Natural killer cell (primary cell): Measurements from ENCODE around the gene PHF5A. TPM values are rescaled to one million over a fixed set of nuclear protein-coding genes. Genes with fewer than 3 reads are reported as not detected.
"Not testable (repeated sequence)": the region's sequence is repeated elsewhere in the genome, so short reads cannot be mapped to it uniquely, and the experiment has no call there.

Source experiments
- ATAC-seq, 3 donors: fragments of 150-1000 bp in 2 of 3; fragments of 200-7000 bp in 1 of 3; cut with Tn5 transposase; 1 replicate in 1 of 3; 2 replicates in 2 of 3; pipeline ENCODE4 v1.10.0; 2021; ENCODE audit warnings: mild to moderate bottlenecking in 2 of 3, moderate library complexity in 2 of 3
- DNase-seq, 2 donors: peaks; one replicate each; pipeline versions ENCODE4 v3.0.0 to v3.0.0-alpha.2; 2013 to 2021; ENCODE audit warnings: mixed read lengths in 1 of 2
- H3K27ac ChIP-seq: one replicate; pipeline ENCODE4 v1.5.1; 2013; ENCODE audit warnings: mild to moderate bottlenecking, low read length
- H3K27me3 ChIP-seq: one replicate; pipeline ENCODE4 v1.6.1; 2013; ENCODE audit warnings: low read length; ENCODE audit not compliant: control insufficient read depth, insufficient read depth
- H3K36me3 ChIP-seq: one replicate; pipeline ENCODE4 v1.6.1; 2013; ENCODE audit warnings: low read length; ENCODE audit not compliant: control insufficient read depth, insufficient read depth
- H3K4me1 ChIP-seq: one replicate; pipeline ENCODE4 v1.6.1; 2013; ENCODE audit warnings: low read length; ENCODE audit not compliant: control insufficient read depth, insufficient read depth
- H3K4me3 ChIP-seq: one replicate; pipeline ENCODE4 v1.5.1; 2013; ENCODE audit warnings: low read length
- H3K9me3 ChIP-seq: one replicate; pipeline ENCODE4 v1.6.1; 2013; ENCODE audit warnings: low read length; ENCODE audit not compliant: control insufficient read depth, insufficient read depth
- H3K27ac Mint-ChIP-seq, 2 donors: one replicate each; pipeline ENCODE4 v1.8.0; 2022; ENCODE audit warnings: mild to moderate bottlenecking in 2 of 2, mixed read lengths in 2 of 2, moderate library complexity in 1 of 2
- H3K27me3 Mint-ChIP-seq, 2 donors: one replicate each; pipeline ENCODE4 v1.8.0; 2022; ENCODE audit warnings: low read depth in 2 of 2, mixed read lengths in 2 of 2
- H3K36me3 Mint-ChIP-seq: one replicate; pipeline ENCODE4 v1.8.0; 2022; ENCODE audit warnings: mixed read lengths
- H3K4me1 Mint-ChIP-seq, 2 donors: one replicate each; pipeline ENCODE4 v1.8.0; 2022; ENCODE audit warnings: mixed read lengths in 2 of 2
- H3K4me3 Mint-ChIP-seq: one replicate; pipeline ENCODE4 v1.8.0; 2022; ENCODE audit warnings: mild to moderate bottlenecking, moderate library complexity, mixed read lengths
- H3K9me3 Mint-ChIP-seq, 2 donors: one replicate each; pipeline ENCODE4 v1.8.0; 2022; ENCODE audit warnings: mixed read lengths in 2 of 2
- WGBS: methylation state at CpG from one replicate; pipeline ENCODE4 v1.1.7; 2013; ENCODE audit warnings: missing lambda C conversion rate; ENCODE audit not compliant: insufficient coverage; 5-methylcytosine and 5-hydroxymethylcytosine counted together
- intact Hi-C: fragments of 100-400 bp; cut with micrococcal nuclease; formaldehyde crosslinking; loops from one replicate; pipeline ENCODE4 v1.14.2; 2022
- total RNA-seq, 4 donors: library from RNA; stranded (reverse); fragments of 120-200 nt in 1 of 4; gene quantifications; one replicate each; pipeline versions ENCODE4 v1.2.3 to v1.2.4, GENCODE V29; 2013 to 2022
- TF ChIP-seq, protein P1 (sequence below): fragments of 200-600 bp; IDR thresholded peaks from one replicate; pipeline ENCODE4 v1.8.0; 2022; ENCODE audit warnings: antibody characterized with exemption

The PHF5A gene
- total RNA-seq, 3 donors from 2014 or later (not counting 1 experiment from before 2014, with no cell fraction given): 31.8 to 41.8 (median 37.6) TPM

DNA sequence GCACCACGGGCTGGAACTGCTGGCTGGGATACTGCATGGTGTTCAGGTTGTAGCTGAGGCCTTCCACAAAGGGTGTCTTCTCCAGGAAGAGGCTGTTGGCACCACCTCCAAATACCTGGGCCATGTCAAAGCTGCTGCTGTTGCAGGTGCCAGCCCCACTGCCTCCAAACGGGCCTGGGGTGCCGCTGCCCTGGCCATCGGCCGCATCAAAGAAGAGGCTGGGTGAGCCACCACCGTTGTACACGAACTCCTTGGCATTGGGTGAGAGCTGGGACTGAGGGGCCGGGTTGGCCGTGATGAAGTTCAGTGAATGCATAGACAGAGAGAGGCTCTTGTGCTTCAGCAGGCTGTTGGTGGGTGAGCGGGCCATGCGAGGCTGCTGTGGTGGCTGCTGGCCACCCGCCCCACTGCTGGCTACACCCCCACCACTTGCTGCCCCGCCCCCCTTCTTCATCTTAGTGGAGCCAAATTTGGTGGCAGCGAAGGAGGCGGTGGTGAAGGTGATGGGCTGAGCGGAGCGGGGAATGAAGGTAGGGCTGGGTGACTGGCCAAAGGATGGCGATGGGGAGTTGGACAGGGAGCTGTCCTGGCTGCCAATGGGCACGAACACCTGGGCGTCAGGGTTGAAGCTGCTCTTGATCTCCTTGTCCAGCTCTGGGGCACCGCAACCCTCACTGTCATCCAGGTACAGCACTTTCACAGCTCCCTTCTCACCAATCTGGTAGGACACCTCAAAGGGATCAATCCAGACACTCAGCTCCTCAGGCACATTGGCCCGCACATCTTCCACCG, 32.0 kb downstream of the PHF5A start:
- H3K27ac Mint-ChIP-seq: peak overlapping the region; percentile 51 to 64
- ATAC-seq (no peak), DNase-seq (no peak)
- H3K4me1 Mint-ChIP-seq: peaks cover under 1 to 21% of the 10 kb centered on the region in 2 donors
- H3K9me3 ChIP-seq: no peaks in the 10 kb centered on the region
- no peaks in the 10 kb centered on the region for H3K36me3 Mint-ChIP-seq
- peaks cover 43% of the 10 kb centered on the region for H3K36me3 ChIP-seq
- no peaks in the 10 kb centered on the region for H3K9me3 Mint-ChIP-seq
- H3K27ac ChIP-seq: no peak overlapping the region
- H3K27me3 Mint-ChIP-seq: no peaks in the 10 kb centered on the region
- intact Hi-C loops: no loop called here
- H3K4me3 Mint-ChIP-seq: no peak overlapping the region
- TF ChIP-seq, protein P1, sequence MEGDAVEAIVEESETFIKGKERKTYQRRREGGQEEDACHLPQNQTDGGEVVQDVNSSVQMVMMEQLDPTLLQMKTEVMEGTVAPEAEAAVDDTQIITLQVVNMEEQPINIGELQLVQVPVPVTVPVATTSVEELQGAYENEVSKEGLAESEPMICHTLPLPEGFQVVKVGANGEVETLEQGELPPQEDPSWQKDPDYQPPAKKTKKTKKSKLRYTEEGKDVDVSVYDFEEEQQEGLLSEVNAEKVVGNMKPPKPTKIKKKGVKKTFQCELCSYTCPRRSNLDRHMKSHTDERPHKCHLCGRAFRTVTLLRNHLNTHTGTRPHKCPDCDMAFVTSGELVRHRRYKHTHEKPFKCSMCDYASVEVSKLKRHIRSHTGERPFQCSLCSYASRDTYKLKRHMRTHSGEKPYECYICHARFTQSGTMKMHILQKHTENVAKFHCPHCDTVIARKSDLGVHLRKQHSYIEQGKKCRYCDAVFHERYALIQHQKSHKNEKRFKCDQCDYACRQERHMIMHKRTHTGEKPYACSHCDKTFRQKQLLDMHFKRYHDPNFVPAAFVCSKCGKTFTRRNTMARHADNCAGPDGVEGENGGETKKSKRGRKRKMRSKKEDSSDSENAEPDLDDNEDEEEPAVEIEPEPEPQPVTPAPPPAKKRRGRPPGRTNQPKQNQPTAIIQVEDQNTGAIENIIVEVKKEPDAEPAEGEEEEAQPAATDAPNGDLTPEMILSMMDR: no peak
- WGBS: 94% methylated on average over 23 of the region's 23 CpGs
- H3K4me1 ChIP-seq: peaks cover 5% of the 10 kb centered on the region
- no peak overlapping the region for H3K4me3 ChIP-seq
- H3K27me3 ChIP-seq: no peaks in the 10 kb centered on the region

DNA sequence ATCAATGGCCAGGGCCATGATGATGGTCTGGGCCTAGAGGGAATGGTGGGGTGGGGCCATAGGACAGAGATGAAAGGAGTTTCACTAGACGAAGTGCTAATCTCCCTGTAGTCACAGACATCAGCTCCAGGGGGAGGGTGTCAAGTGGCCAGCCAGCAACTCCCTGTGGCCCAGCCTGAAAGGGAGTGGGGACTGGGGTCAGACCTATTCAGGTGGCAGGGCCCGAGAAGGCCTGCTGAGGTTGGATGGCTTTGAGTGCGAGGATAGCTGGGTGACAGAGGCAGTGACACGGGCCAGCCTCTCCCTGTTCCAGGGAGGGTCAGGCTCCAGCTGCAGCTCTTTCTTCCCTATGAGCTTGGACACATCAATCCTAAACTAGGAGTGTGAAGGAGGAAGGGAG, 32.9 kb downstream of the PHF5A start:
- Histone ChIP-seq H3K27ac (no peak overlapping the region), H3K36me3 (peaks cover 45% of the 10 kb centered on the region), H3K4me3 (no peak overlapping the region), H3K27me3 (no peaks in the 10 kb centered on the region), H3K4me1 (peaks cover 5% of the 10 kb centered on the region), H3K9me3 (no peaks in the 10 kb centered on the region)
- H3K27ac Mint-ChIP-seq: peak overlapping the region; percentile 45 to 51
- no peaks in the 10 kb centered on the region for H3K36me3 Mint-ChIP-seq
- ATAC-seq: no peak
- WGBS: 97% methylated on average over 4 of the region's 4 CpGs
- no peaks in the 10 kb centered on the region for H3K9me3 Mint-ChIP-seq
- intact Hi-C loops: no loop called here
- TF ChIP-seq, protein P1: no peak
- no peaks in the 10 kb centered on the region for H3K27me3 Mint-ChIP-seq
- H3K4me3 Mint-ChIP-seq: no peak overlapping the region
- no peak for DNase-seq
- H3K4me1 Mint-ChIP-seq: peaks cover 6 to 25% of the 10 kb centered on the region in 2 donors

DNA sequence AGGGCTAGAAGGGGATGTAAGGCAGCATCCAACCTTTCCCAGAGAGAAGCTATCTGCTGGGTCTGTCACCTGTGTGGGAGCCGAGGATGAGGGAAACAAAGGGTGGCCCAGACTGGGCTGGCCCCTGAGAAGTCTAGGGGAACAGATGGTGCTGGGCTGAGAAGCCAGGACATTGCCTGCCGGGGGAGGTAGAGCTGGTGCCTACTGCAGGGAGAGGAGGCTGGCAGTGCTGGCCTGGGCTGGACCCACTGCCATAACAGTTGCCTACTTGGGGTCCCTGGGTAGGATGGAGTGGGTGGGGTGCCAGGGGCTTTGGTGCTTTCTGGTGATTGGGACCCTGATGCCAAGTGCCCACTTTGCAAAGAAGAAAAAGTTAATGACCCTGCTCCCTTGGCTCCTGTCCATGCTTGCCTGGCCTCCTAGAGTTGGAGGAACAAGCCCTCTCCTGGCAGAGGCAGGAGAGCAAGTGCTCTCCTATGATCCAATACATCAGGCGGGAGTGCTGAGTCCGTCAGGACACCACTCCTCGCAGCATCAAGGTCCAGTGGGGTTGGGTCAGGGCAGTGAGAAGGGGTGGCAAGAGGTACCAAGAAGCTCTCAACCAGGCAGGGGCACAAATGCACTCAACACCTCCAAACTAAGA, 34.0 kb downstream of the PHF5A start:
- Mint-ChIP-seq H3K27ac (peak overlapping the region in 1 of 2 donors; percentile 45), H3K4me1 (peaks cover 6 to 25% of the 10 kb centered on the region in 2 donors)
- H3K9me3 ChIP-seq, intact Hi-C loops, H3K27me3 Mint-ChIP-seq, H3K27ac ChIP-seq, H3K4me3 ChIP-seq, ATAC-seq, H3K4me3 Mint-ChIP-seq, H3K4me1 ChIP-seq, H3K27me3 ChIP-seq, DNase-seq, H3K36me3 Mint-ChIP-seq, H3K9me3 Mint-ChIP-seq: not testable (repeated sequence)
- H3K36me3 ChIP-seq: peaks cover 44% of the 10 kb centered on the region
- WGBS: 93% methylated on average over 5 of the region's 5 CpGs

DNA sequence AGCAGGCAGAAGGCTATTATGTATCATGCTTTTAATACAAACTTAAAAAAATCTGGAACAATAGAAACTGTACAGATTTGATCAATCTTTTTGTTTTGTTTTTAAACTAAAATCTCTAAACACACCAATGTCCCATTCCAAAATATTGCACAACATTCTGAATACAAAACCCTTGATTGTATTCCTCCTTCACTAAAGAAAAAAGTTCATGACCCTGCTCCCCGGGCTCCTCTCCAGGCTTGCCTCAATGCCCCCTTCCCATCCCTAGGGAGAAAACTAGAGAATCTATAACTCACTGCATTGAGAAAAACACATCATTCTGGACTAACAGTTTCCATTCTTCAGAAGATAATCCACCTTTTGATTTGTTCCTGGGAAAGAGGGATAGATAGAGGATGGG, 35.0 kb downstream of the PHF5A start:
- not testable (repeated sequence) for H3K4me3 Mint-ChIP-seq

More for the DNA sequence above, 35.0 kb downstream of the PHF5A start:
- H3K27me3 ChIP-seq, H3K36me3 Mint-ChIP-seq, H3K9me3 ChIP-seq, H3K27ac ChIP-seq, ATAC-seq, intact Hi-C loops, H3K27me3 Mint-ChIP-seq, DNase-seq, H3K9me3 Mint-ChIP-seq, H3K4me1 ChIP-seq, H3K27ac Mint-ChIP-seq, H3K4me3 ChIP-seq: not testable (repeated sequence)
- H3K4me1 Mint-ChIP-seq: peaks cover 6 to 25% of the 10 kb centered on the region in 2 donors
- 100% methylated on average over 1 of the region's 1 CpG for WGBS
- H3K36me3 ChIP-seq: peaks cover 39% of the 10 kb centered on the region
